ENCODE results near the gene TMEM218. TPM values are rescaled to one million over a fixed set of nuclear protein-coding genes. Genes with fewer than 3 reads are reported as not detected.

TMEM218 gene
- total RNA-seq, 1 experiment from 2014 or later, result 20.5 TPM

DNA sequence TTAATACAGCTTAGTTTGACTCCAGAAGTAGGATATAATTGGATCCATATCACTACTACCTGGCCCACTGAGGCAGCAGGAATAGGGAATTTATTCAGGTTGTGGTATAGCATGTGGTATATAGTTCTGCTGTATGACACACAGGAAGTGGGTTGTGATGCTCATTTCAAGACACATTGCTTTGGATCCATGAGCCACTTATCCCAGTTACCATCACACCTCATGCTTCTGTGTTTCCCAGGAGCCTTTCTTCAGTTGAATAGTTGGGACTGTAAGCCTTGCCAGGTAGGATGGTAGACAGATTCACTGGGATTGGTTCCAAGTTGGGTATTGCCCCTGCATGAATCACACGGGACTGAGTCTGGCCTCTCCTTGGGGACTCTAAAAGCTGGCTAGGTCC is 58.3 kb downstream of the TMEM218 start:
- CTCF ChIA-PET, result no interaction called here
- H2AFZ ChIP-seq, result no peak overlapping the region

GRCh38 chr11:125052047-125052446 is 59.4 kb downstream of the TMEM218 start:
- POLR2A ChIA-PET (ENCODE audit: unreplicated experiment), result no interaction called here

More for the DNA sequence above, 58.3 kb downstream of the TMEM218 start:
- Histone ChIP-seq H3F3A (ENCODE audit: insufficient read depth, low read depth) (peaks cover 9% of the 10 kb centered on the region), H3K9me3 (ENCODE audit: insufficient read depth, low read depth) (no peaks in the 10 kb centered on the region), H4K20me1 (ENCODE audit: insufficient read depth) (no peaks in the 10 kb centered on the region), H3K4me1 (replicated peaks; ENCODE audit: insufficient read depth) (peaks cover 23% of the 10 kb centered on the region), H3K4me2 (no peak overlapping the region), H3K9me2 (ENCODE audit: insufficient read depth) (no peaks in the 10 kb centered on the region), H3K27me3 (ENCODE audit: insufficient read depth, low read depth) (no peaks in the 10 kb centered on the region), H3K4me3 (no peak overlapping the region), H3K27ac (no peak overlapping the region), H3K79me2 (ENCODE audit: low read depth) (no peaks in the 10 kb centered on the region), H3K36me3 (ENCODE audit: low read depth) (no peaks in the 10 kb centered on the region)
- no TSS peak for BruUV-seq (replicated peaks)
- TF ChIP-seq CTCF (conservative IDR thresholded peaks at IDR 0.05), result no peak
- no peak for TF ChIP-seq EZH2 (IDR thresholded peaks at IDR 0.05; ENCODE audit: low read depth)
- POLR2A ChIA-PET (ENCODE audit: unreplicated experiment), result no interaction called here
- DNase-seq, result no peak
- intact Hi-C loops (cut with micrococcal nuclease; ENCODE audit: unreplicated experiment), result no loop called here

GRCh38 chr11:125049164-125049792 is 62.1 kb downstream of the TMEM218 start:
- ChIA-PET POLR2A (ENCODE audit: unreplicated experiment) (interaction anchor here (0.6 kb wide), 1 partner anchor 420 kb away, joined by 13 read pairs; no protein-coding TSS in a partner anchor), CTCF (no interaction called here)
- Histone ChIP-seq H3K4me3 (no peak overlapping the region), H2AFZ (no peak overlapping the region), H3K27ac (no peak overlapping the region), H3K36me3 (ENCODE audit: low read depth) (no peaks in the 10 kb centered on the region), H3K4me2 (no peak overlapping the region), H4K20me1 (ENCODE audit: insufficient read depth) (no peaks in the 10 kb centered on the region), H3K79me2 (ENCODE audit: low read depth) (no peaks in the 10 kb centered on the region), H3K9me3 (ENCODE audit: insufficient read depth, low read depth) (peaks cover 10% of the 10 kb centered on the region; the same call in 1 of the 2 replicates), H3K9me2 (ENCODE audit: insufficient read depth) (no peaks in the 10 kb centered on the region), H3K27me3 (ENCODE audit: insufficient read depth, low read depth) (no peaks in the 10 kb centered on the region), H3F3A (ENCODE audit: insufficient read depth, low read depth) (no peaks in the 10 kb centered on the region), H3K4me1 (replicated peaks; ENCODE audit: insufficient read depth) (no peaks in the 10 kb centered on the region)
- no TSS peak for BruUV-seq (replicated peaks)
- DNase-seq, result no peak
- TF ChIP-seq CTCF (conservative IDR thresholded peaks at IDR 0.05) (no peak), EZH2 (IDR thresholded peaks at IDR 0.05; ENCODE audit: low read depth) (no peak)
- intact Hi-C loops (cut with micrococcal nuclease; ENCODE audit: unreplicated experiment), result no loop called here

More at GRCh38 chr11:125052047-125052446, 59.4 kb downstream of the TMEM218 start:
- H3K79me2 ChIP-seq (ENCODE audit: low read depth), result no peaks in the 10 kb centered on the region
- no TSS peak for BruUV-seq (replicated peaks)
- H3F3A ChIP-seq (ENCODE audit: insufficient read depth, low read depth), result peaks cover 9% of the 10 kb centered on the region
- no peak for TF ChIP-seq EZH2 (IDR thresholded peaks at IDR 0.05; ENCODE audit: low read depth)
- no peak for TF ChIP-seq CTCF (conservative IDR thresholded peaks at IDR 0.05)
- no peaks in the 10 kb centered on the region for H3K27me3 ChIP-seq (ENCODE audit: insufficient read depth, low read depth)
- H3K9me3 ChIP-seq (ENCODE audit: insufficient read depth, low read depth), result no peaks in the 10 kb centered on the region; the same call in 1 of the 2 replicates
- DNase-seq, result no peak
- peaks cover 23% of the 10 kb centered on the region for H3K4me1 ChIP-seq (replicated peaks; ENCODE audit: insufficient read depth)
- H3K36me3 ChIP-seq (ENCODE audit: low read depth), result no peaks in the 10 kb centered on the region
- H3K9me2 ChIP-seq (ENCODE audit: insufficient read depth), result no peaks in the 10 kb centered on the region
- H3K4me3 ChIP-seq, result no peak overlapping the region
- CTCF ChIA-PET, result no interaction called here
- H3K27ac ChIP-seq, result no peak overlapping the region
- H3K4me2 ChIP-seq, result no peak overlapping the region
- intact Hi-C loops (cut with micrococcal nuclease; ENCODE audit: unreplicated experiment), result no loop called here
- no peaks in the 10 kb centered on the region for H4K20me1 ChIP-seq (ENCODE audit: insufficient read depth)
- no peak overlapping the region for H2AFZ ChIP-seq

Other genes with a start within 250 kb of the TMEM218 start
- gene ROBO3, start 246.2 kb downstream of the TMEM218 start, total RNA-seq (2021), result 1.3 and 1.5 TPM in 2 replicates
- gene ROBO4, start 213.8 kb downstream of the TMEM218 start, total RNA-seq (2021), result 0.20 TPM in 1 of 2 replicates, not detected in the other
- gene HEPN1, start 192.4 kb downstream of the TMEM218 start, total RNA-seq (2021), result not detected in 2 replicates
- gene HEPACAM, start 175.6 kb downstream of the TMEM218 start, total RNA-seq (2021), result not detected in 2 replicates
- gene CCDC15, start 157.4 kb downstream of the TMEM218 start, total RNA-seq (2021), result 2.7 and 2.8 TPM in 2 replicates
- gene SLC37A2, start 48.3 kb downstream of the TMEM218 start, total RNA-seq (2021), result 14.6 and 24.0 TPM in 2 replicates
- not detected in 2 replicates for gene PKNOX2, start 53.1 kb upstream of the TMEM218 start, total RNA-seq (2021)

Measured in PC-9 (cell line).